OCI-LY7 (cell line): ENCODE measurements around the gene DRD4. TPM values are rescaled to one million over a fixed set of nuclear protein-coding genes. Genes with fewer than 3 reads are reported as not detected.

Experiments used
- BruUV-seq: library from RNA; stranded (reverse); fragments of 400-500 nt; replicated peaks from 2 replicates; lab custom pipeline; 2021; lab: Mats Ljungman, UMichigan
- CTCF ChIA-PET: fragments of 300-600 bp; sonication (Branson Sonifier 250); formaldehyde crosslinking; loops from one replicate; lab custom pipeline; 2022; ENCODE audit warnings: antibody characterized with exemption; ENCODE audit not compliant: unreplicated experiment; lab: Charles Lee
- POLR2A ChIA-PET: fragments of 300-600 bp; sonication (Branson Sonifier 250); formaldehyde crosslinking; loops from one replicate; lab custom pipeline; 2022; ENCODE audit warnings: antibody characterized with exemption; lab: Charles Lee
- DNase-seq: peaks from one replicate; pipeline ENCODE4 v3.0.0-alpha.2; 2015; ENCODE audit warnings: low spot score
- H2AFZ ChIP-seq: fragments of 200-600 bp; sonication (generic), shearing (Covaris generic); 2 replicates; pipeline ENCODE4 v1.6.1; 2014; ENCODE audit warnings: mild to moderate bottlenecking, antibody characterized with exemption, low read length, moderate library complexity
- H3K27ac ChIP-seq: fragments of 200-600 bp; sonication (generic); 2 replicates; pipeline ENCODE4 v1.5.1; 2014; ENCODE audit warnings: mixed run types, low read depth, mild to moderate bottlenecking, moderate library complexity, low read length, inconsistent platforms; ENCODE audit not compliant: poor library complexity, severe bottlenecking
- H3K36me3 ChIP-seq: fragments of 200-600 bp; sonication (generic); 2 replicates; pipeline ENCODE4 v1.6.1; 2014; ENCODE audit warnings: mild to moderate bottlenecking, antibody characterized with exemption, low read length, moderate library complexity, mixed read lengths; ENCODE audit not compliant: insufficient read depth
- H3K4me1 ChIP-seq: fragments of 200-600 bp; sonication (generic); 2 replicates; pipeline ENCODE4 v1.5.1; 2014; ENCODE audit warnings: mild to moderate bottlenecking, low read length; ENCODE audit not compliant: insufficient read depth, poor library complexity, severe bottlenecking
- H3K4me2 ChIP-seq: fragments of 200-600 bp; sonication (generic); 2 replicates; pipeline ENCODE4 v1.6.1; 2014; ENCODE audit warnings: mild to moderate bottlenecking, low read length
- H3K4me3 ChIP-seq: fragments of 200-600 bp; sonication (generic); 2 replicates; pipeline ENCODE4 v1.5.1; 2014; ENCODE audit warnings: mild to moderate bottlenecking, low read depth, low read length; ENCODE audit not compliant: poor library complexity, severe bottlenecking
- H3K79me2 ChIP-seq: fragments of 200-600 bp; sonication (generic); 2 replicates; pipeline ENCODE4 v1.6.1; 2016; ENCODE audit warnings: low read depth, mild to moderate bottlenecking, low read length, moderate library complexity, mixed read lengths; ENCODE audit not compliant: insufficient read depth
- H3K9me2 ChIP-seq: fragments of 200-600 bp; sonication (generic); 2 replicates; pipeline ENCODE4 v1.6.1; 2016; ENCODE audit warnings: mild to moderate bottlenecking, low read length, mixed read lengths; ENCODE audit not compliant: insufficient read depth
- H3K9me3 ChIP-seq: fragments of 200-600 bp; sonication (generic); 2 replicates; pipeline ENCODE4 v1.6.1; 2014; ENCODE audit warnings: mild to moderate bottlenecking, mixed run types, low read length, mixed read lengths
- H4K20me1 ChIP-seq: fragments of 200-600 bp; sonication (generic); 2 replicates; pipeline ENCODE4 v1.6.1; 2014; ENCODE audit warnings: mild to moderate bottlenecking, antibody characterized with exemption, low read length, moderate library complexity, mixed read lengths; ENCODE audit not compliant: insufficient read depth
- CTCF ChIP-seq: fragments of 200-600 bp; sonication (generic); conservative IDR thresholded peaks from 2 replicates; pipeline ENCODE4 v1.5.1; 2014; ENCODE audit warnings: mild to moderate bottlenecking, antibody characterized with exemption, low read length, moderate library complexity, mixed read lengths
- EZH2phosphoT487 ChIP-seq: fragments of 200-600 bp; sonication (generic); IDR thresholded peaks from 2 replicates; pipeline ENCODE4 v1.6.1; 2018; ENCODE audit warnings: low read depth, borderline replicate concordance, mild to moderate bottlenecking, mixed run types, antibody characterized with exemption, low read length, moderate library complexity, mixed read lengths
- intact Hi-C: fragments of 100-400 bp; cut with micrococcal nuclease; formaldehyde crosslinking; loops from one replicate; pipeline ENCODE4 v1.10.0; 2022; ENCODE audit not compliant: unreplicated experiment
- total RNA-seq, 2 experiments: library from RNA; depleted of rRNA in 1 of 2; stranded (reverse); fragments of >200 nt in 1 of 2; shearing (Covaris generic) in 1 of 2; gene quantifications; 2 replicates each; pipeline ENCODE4 v1.2.3, GENCODE V29; 2014 to 2022

DRD4 gene
- total RNA-seq, 2 experiments from 2014 or later = 0.16 to 3.1 TPM

- no peak overlapping the region for H2AFZ ChIP-seq
- peaks cover 96% of the 10 kb centered on the region for H3K36me3 ChIP-seq
- intact Hi-C loops = no loop called here
- no peaks in the 10 kb centered on the region for H3K79me2 ChIP-seq
- H3K9me2 ChIP-seq = no peaks in the 10 kb centered on the region
- no TSS peak for BruUV-seq
- ChIA-PET CTCF (interaction anchor here (0.6 kb wide), 1 partner anchor 8 kb away, joined by 4 read pairs; no protein-coding TSS in a partner anchor), POLR2A (no interaction called here)
- no peak for DNase-seq
- H3K4me2 ChIP-seq = no peak overlapping the region
- no peak overlapping the region for H3K27ac ChIP-seq
- no peaks in the 10 kb centered on the region for H4K20me1 ChIP-seq
- no peak for TF ChIP-seq CTCF
- no peak for TF ChIP-seq EZH2phosphoT487
- H3K9me3 ChIP-seq = no peaks in the 10 kb centered on the region
- no peak overlapping the region for H3K4me3 ChIP-seq
- no peaks in the 10 kb centered on the region for H3K4me1 ChIP-seq
Observed at GRCh38 chr11:608791-609251, 28.2 kb upstream of the DRD4 start.

GRCh38 chr11:609341-609811, 27.7 kb upstream of the DRD4 start:
- POLR2A ChIA-PET = no interaction called here
- 0 out of 2 replicates have a peak, but pooled peaks cover 3% of the 10 kb centered on the region for H4K20me1 ChIP-seq
- no peaks in the 10 kb centered on the region for H3K79me2 ChIP-seq
- no peak overlapping the region for H3K27ac ChIP-seq
- H2AFZ ChIP-seq = no peak overlapping the region
- peaks cover 90% of the 10 kb centered on the region for H3K36me3 ChIP-seq
- no peaks in the 10 kb centered on the region for H3K9me3 ChIP-seq
- TF ChIP-seq EZH2phosphoT487 (no peak), CTCF (no peak)
- H3K4me1 ChIP-seq = no peaks in the 10 kb centered on the region
- CTCF ChIA-PET = no interaction called here
- no peak overlapping the region for H3K4me3 ChIP-seq
- no peak overlapping the region for H3K4me2 ChIP-seq
- no TSS peak for BruUV-seq
- intact Hi-C loops = no loop called here
- DNase-seq = no peak
- H3K9me2 ChIP-seq = no peaks in the 10 kb centered on the region

GRCh38 chr11:610146-610801, 26.8 kb upstream of the DRD4 start:
- intact Hi-C loops = no loop called here
- H3K9me3 ChIP-seq = no peaks in the 10 kb centered on the region
- H3K4me1 ChIP-seq = peaks cover 6% of the 10 kb centered on the region
- peaks cover 81% of the 10 kb centered on the region for H3K36me3 ChIP-seq
- H3K79me2 ChIP-seq = no peaks in the 10 kb centered on the region
- CTCF ChIA-PET = no interaction called here
- no peak for DNase-seq
- TF ChIP-seq CTCF (no peak), EZH2phosphoT487 (no peak)
- no TSS peak for BruUV-seq
- POLR2A ChIA-PET = interaction anchor here (0.5 kb wide), 1 partner anchor 19 kb away, joined by 5 read pairs; no protein-coding TSS in a partner anchor
- H3K27ac ChIP-seq = no peak overlapping the region
- H4K20me1 ChIP-seq = 0 out of 2 replicates have a peak, but pooled peaks cover 3% of the 10 kb centered on the region
- no peak overlapping the region for H2AFZ ChIP-seq
- H3K4me3 ChIP-seq = no peak overlapping the region
- H3K4me2 ChIP-seq = no peak overlapping the region
- no peaks in the 10 kb centered on the region for H3K9me2 ChIP-seq
